ENCODE results near the gene SNHG17. TPM values are rescaled to one million over a fixed set of nuclear protein-coding genes. Genes with fewer than 3 reads are reported as not detected.
A peak's percentile ranks its signal among the peaks of the same experiment; 100 is the strongest.
"Not testable (repeated sequence)": the region's sequence is repeated elsewhere in the genome, so short reads cannot be mapped to it uniquely, and the experiment has no call there.

The SNHG17 gene
- total RNA-seq, result 10 to 100 TPM; 12.4 to 69.3 (median 32.3) TPM

GRCh38 chr20:38434770-38435554 is at the start of gene SNHG17:
Gene SNHG17 (minus strand): TSS chr20:38435328.
- Histone ChIP-seq H3K4me3 (peak within 1 kb of the TSS; percentile 41 to 89 (median 63)), H3K27ac (peak within 1 kb of the TSS; percentile 64 to 80), H3K4me1 (replicated peaks in 1 of 2) (peaks cover 0 to 6% of the 10 kb centered on the region in 2 donors)
- in situ Hi-C loops (cut with MboI; ENCODE audit: low pct_unique_long_range_greater_than_20kb in 2 of 9, low sequenced_read_pairs in 9 of 9, unreplicated experiment in 9 of 9), result no loop called here
- peak; percentile 70 to 90 (median 83) for ATAC-seq (replicated peaks in 6 of 8)
- WGBS, 10 experiments, result 0 to 20% (median 0%) methylated on average over 1 to 26 of the region's 65 CpGs; no CpG with 5 or more reads in 2 of the 10 experiments

- no peak overlapping the region for H3K4me3 ChIP-seq
- WGBS, 10 experiments, result 60 to 100% (median 100%) methylated on average over 1 to 2 of the region's 2 CpGs; no CpG with 5 or more reads in 2 of the 10 experiments
- ATAC-seq (replicated peaks in 6 of 8), result no peak
- in situ Hi-C loops (cut with MboI; ENCODE audit: low pct_unique_long_range_greater_than_20kb in 2 of 9, low sequenced_read_pairs in 9 of 9, unreplicated experiment in 9 of 9), result no loop called here
- H3K27ac ChIP-seq, result no peak overlapping the region
- H3K4me1 ChIP-seq (replicated peaks in 1 of 2), result no peaks in the 10 kb centered on the region
These were observed 44.5 kb upstream of the SNHG17 start for GRCh38 chr20:38479596-38479995.

GRCh38 chr20:38477747-38478146 is 42.6 kb upstream of the SNHG17 start:
- ATAC-seq (replicated peaks in 6 of 8), result no peak
- Histone ChIP-seq H3K27ac (no peak overlapping the region), H3K4me1 (replicated peaks in 1 of 2) (peaks cover 9 to 11% of the 10 kb centered on the region in 2 donors), H3K4me3 (no peak overlapping the region)
- WGBS, 10 experiments, result 88 to 100% (median 93%) methylated on average over 1 to 6 of the region's 8 CpGs; no CpG with 5 or more reads in 3 of the 10 experiments
- in situ Hi-C loops (cut with MboI; ENCODE audit: low pct_unique_long_range_greater_than_20kb in 2 of 9, low sequenced_read_pairs in 9 of 9, unreplicated experiment in 9 of 9), result no loop called here

DNA sequence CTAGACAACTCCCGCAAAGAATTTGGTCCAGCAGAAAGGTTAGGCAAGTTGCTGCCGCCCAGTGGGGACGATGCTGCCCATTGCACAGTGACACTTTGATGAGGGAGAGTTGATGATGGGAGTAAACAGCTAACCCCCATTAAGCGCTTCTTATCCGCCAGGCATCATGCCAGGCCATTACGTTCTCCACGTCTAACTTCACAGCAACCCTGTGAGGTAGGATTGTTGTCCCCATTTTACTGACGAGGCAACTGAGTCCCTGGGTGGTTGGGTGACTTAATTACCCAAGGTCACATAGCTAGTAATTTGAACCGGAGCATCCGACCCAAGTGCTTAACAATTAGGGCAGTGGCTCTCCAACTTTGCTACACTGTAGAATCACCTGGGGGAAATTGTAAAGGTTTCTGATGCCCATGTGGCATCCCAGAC is 38.3 kb upstream of the SNHG17 start:
- in situ Hi-C loops (cut with MboI; ENCODE audit: low pct_unique_long_range_greater_than_20kb in 2 of 9, low sequenced_read_pairs in 9 of 9, unreplicated experiment in 9 of 9), result no loop called here
- 0 to 30% (median 0%) methylated on average over 1 to 10 of the region's 10 CpGs; no CpG with 5 or more reads in 3 of the 10 experiments for WGBS, 10 experiments
- no peak for ATAC-seq (replicated peaks in 6 of 8)
- Histone ChIP-seq H3K4me1 (replicated peaks in 1 of 2) (peaks cover 12 to 17% of the 10 kb centered on the region in 2 donors), H3K4me3 (peak overlapping the region; percentile 55 to 78 (median 71)), H3K27ac (peak overlapping the region in 1 of 2 donors; percentile 81)

DNA sequence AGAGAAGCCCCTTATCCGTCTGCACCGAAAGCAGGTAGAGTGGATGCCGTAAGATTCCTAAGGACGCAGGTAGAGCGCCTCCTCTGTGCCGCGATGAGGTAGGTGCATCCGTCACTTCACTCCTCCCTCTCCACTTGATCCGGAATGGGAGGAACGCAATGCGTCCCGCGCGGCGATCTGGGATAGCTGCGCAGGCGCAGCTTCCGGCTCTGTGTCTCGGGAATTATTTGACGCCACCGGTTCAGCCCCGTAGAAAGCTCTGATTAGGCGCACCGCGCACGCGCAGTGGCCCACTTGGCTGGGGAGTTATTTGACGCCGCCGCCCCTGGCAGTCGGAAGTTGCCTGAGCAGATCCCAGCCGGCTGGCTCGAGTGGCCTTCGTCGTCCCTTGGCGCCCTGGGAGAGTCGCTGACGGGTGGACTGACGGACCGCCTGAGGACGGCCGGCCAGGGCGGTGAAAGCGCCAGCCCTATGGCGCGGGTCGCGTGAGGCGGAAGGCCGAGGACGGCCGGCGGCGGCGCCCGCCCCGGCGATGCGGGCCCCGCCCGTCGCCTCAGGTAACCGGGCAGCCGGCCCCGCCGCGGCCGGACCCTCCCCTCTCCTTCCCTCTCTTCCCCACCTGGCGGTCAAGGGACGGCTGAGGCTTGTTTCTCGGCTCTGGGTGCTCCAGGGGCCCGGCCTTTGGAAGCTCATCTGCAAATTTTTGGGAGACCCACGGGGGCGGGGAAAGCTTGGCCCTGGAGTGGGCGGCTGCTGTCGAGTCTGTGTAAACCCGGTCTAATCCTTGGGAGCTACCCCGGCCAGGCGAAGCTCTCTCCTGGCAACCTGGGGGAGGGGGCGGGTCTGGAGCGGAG is 37.6 kb upstream of the SNHG17 start, which contains the start of gene RALGAPB:
TSS of gene RALGAPB (plus strand) at position 331 of the 854 bp plus-strand sequence. CDS start 15,590 bp downstream, outside the sequence.
- Histone ChIP-seq H3K27ac (peak within 1 kb of the TSS; percentile 64 to 81), H3K4me1 (replicated peaks in 1 of 2) (peaks cover 12 to 17% of the 10 kb centered on the region in 2 donors), H3K4me3 (peak within 1 kb of the TSS; percentile 55 to 78 (median 71))
- in situ Hi-C loops (cut with MboI; ENCODE audit: low pct_unique_long_range_greater_than_20kb in 2 of 9, low sequenced_read_pairs in 9 of 9, unreplicated experiment in 9 of 9), result no loop called here
- 0 to 2% (median 0%) methylated on average over 2 to 22 of the region's 81 CpGs; no CpG with 5 or more reads in 2 of the 10 experiments for WGBS, 10 experiments
- peak; percentile 82 to 96 (median 95) for ATAC-seq (replicated peaks in 6 of 8)

- 5 to 100% (median 34%) methylated on average over 1 to 12 of the region's 12 CpGs for WGBS, 10 experiments
- ATAC-seq (replicated peaks in 6 of 8), result no peak
- H3K27ac ChIP-seq, result peak overlapping the region; percentile 37 to 52
- in situ Hi-C loops (cut with MboI; ENCODE audit: low pct_unique_long_range_greater_than_20kb in 2 of 9, low sequenced_read_pairs in 9 of 9, unreplicated experiment in 9 of 9), result no loop called here
- peaks cover 12 to 17% of the 10 kb centered on the region in 2 donors for H3K4me1 ChIP-seq (replicated peaks in 1 of 2)
- peak overlapping the region; percentile 55 to 78 (median 71) for H3K4me3 ChIP-seq
These were observed 36.9 kb upstream of the SNHG17 start for GRCh38 chr20:38471987-38472512.

- no peak overlapping the region for H3K4me3 ChIP-seq
- in situ Hi-C loops (cut with MboI; ENCODE audit: low pct_unique_long_range_greater_than_20kb in 2 of 9, low sequenced_read_pairs in 9 of 9, unreplicated experiment in 9 of 9), result no loop called here
- ATAC-seq (replicated peaks in 6 of 8), result no peak
- peaks cover 12 to 17% of the 10 kb centered on the region in 2 donors for H3K4me1 ChIP-seq (replicated peaks in 1 of 2)
- WGBS, 10 experiments, result 38 to 100% (median 80%) methylated on average over 1 of the region's 1 CpG; no CpG with 5 or more reads in 7 of the 10 experiments
- no peak overlapping the region for H3K27ac ChIP-seq
These were observed 36.1 kb upstream of the SNHG17 start for GRCh38 chr20:38471245-38471644.

- WGBS, 10 experiments, result 21 to 82% (median 53%) methylated on average over 1 to 3 of the region's 3 CpGs; no CpG with 5 or more reads in 1 of the 10 experiments
- Histone ChIP-seq H3K4me1 (replicated peaks in 1 of 2) (peaks cover 2 to 4% of the 10 kb centered on the region in 2 donors), H3K4me3 (no peak overlapping the region), H3K27ac (no peak overlapping the region)
- in situ Hi-C loops (cut with MboI; ENCODE audit: low pct_unique_long_range_greater_than_20kb in 2 of 9, low sequenced_read_pairs in 9 of 9, unreplicated experiment in 9 of 9), result no loop called here
- peak in 3 of 8 experiments; percentile 61 to 88 (median 76) for ATAC-seq (replicated peaks in 6 of 8)
These were observed 31.9 kb upstream of the SNHG17 start for GRCh38 chr20:38466983-38467382.

GRCh38 chr20:38466171-38466570 is 31.0 kb upstream of the SNHG17 start:
- no peak for ATAC-seq (replicated peaks in 6 of 8)
- in situ Hi-C loops (cut with MboI; ENCODE audit: low pct_unique_long_range_greater_than_20kb in 2 of 9, low sequenced_read_pairs in 9 of 9, unreplicated experiment in 9 of 9), result no loop called here
- 0 to 100% (median 52%) methylated on average over 1 to 2 of the region's 2 CpGs; no CpG with 5 or more reads in 4 of the 10 experiments for WGBS, 10 experiments
- H3K4me1 ChIP-seq (replicated peaks in 1 of 2), result no peaks in the 10 kb centered on the region
- H3K4me3 ChIP-seq, result no peak overlapping the region
- H3K27ac ChIP-seq, result no peak overlapping the region

- ATAC-seq (replicated peaks in 6 of 8); H3K4me3 ChIP-seq; H3K4me1 ChIP-seq (replicated peaks in 1 of 2); H3K27ac ChIP-seq; in situ Hi-C loops (cut with MboI; ENCODE audit: low pct_unique_long_range_greater_than_20kb in 2 of 9, low sequenced_read_pairs in 9 of 9, unreplicated experiment in 9 of 9): not testable (repeated sequence)
- no CpG with 5 or more reads among the region's 30 CpGs for WGBS, 10 experiments
These were observed 26.4 kb upstream of the SNHG17 start for GRCh38 chr20:38461569-38461968.

DNA sequence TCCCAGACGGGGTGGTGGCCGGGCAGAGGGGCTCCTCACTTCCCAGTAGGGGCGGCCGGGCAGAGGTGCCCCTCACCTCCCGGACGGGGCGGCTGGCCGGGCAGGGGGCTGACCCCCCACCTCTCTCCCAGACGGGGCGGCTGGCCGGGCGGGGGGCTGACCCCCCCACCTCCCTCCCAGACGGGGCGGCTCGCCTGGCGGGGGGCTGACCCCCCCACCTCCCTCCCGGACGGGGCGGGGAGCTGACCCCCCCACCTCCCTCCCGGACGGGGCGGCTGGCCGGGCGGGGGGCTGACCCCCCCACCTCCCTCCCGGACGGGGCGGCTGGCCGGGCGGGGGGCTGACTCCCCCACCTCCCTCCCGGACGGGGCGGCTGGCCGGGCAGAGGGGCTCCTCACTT is 26.0 kb upstream of the SNHG17 start:
- H3K4me1 ChIP-seq (replicated peaks in 1 of 2); ATAC-seq (replicated peaks in 6 of 8); in situ Hi-C loops (cut with MboI; ENCODE audit: low pct_unique_long_range_greater_than_20kb in 2 of 9, low sequenced_read_pairs in 9 of 9, unreplicated experiment in 9 of 9); H3K4me3 ChIP-seq; H3K27ac ChIP-seq: not testable (repeated sequence)
- WGBS, 10 experiments, result no CpG with 5 or more reads among the region's 33 CpGs

- in situ Hi-C loops (cut with MboI; ENCODE audit: low pct_unique_long_range_greater_than_20kb in 2 of 9, low sequenced_read_pairs in 9 of 9, unreplicated experiment in 9 of 9); H3K4me3 ChIP-seq; H3K27ac ChIP-seq; H3K4me1 ChIP-seq (replicated peaks in 1 of 2): not testable (repeated sequence)
- WGBS, 10 experiments, result no CpG with 5 or more reads among the region's 2 CpGs
- peak in 3 of 8 experiments; percentile 16 to 87 (median 53) for ATAC-seq (replicated peaks in 6 of 8)
These were observed 25.5 kb upstream of the SNHG17 start for GRCh38 chr20:38460631-38461030.
